Kidney epithelial cell (primary cell): ENCODE data around the gene RPS6KA2. TPM values are rescaled to one million over a fixed set of nuclear protein-coding genes. Genes with fewer than 3 reads are reported as not detected.

Experiments used
- DNase-seq: peaks from one replicate; pipeline ENCODE4 v3.0.0-alpha.2; 2010; ENCODE audit warnings: low read depth
- H3K27me3 ChIP-seq: 2 replicates; pipeline ENCODE4 v1.6.0; 2011; ENCODE audit warnings: low read length; ENCODE audit not compliant: control insufficient read depth, insufficient read depth
- H3K36me3 ChIP-seq: 2 replicates; pipeline ENCODE4 v1.5.1; 2011; ENCODE audit warnings: low read length; ENCODE audit not compliant: control insufficient read depth, insufficient read depth
- H3K4me3 ChIP-seq: 2 replicates; pipeline ENCODE4 v1.5.1; 2011; ENCODE audit warnings: low read depth, mild to moderate bottlenecking, control low read depth, low read length
- CTCF ChIP-seq: IDR thresholded peaks from 2 replicates; pipeline ENCODE4 v1.5.1; 2011; ENCODE audit warnings: mild to moderate bottlenecking, moderate library complexity, low read length, control low read depth, inconsistent platforms; ENCODE audit not compliant: insufficient read depth, poor library complexity, severe bottlenecking
- total RNA-seq: library from RNA; depleted of rRNA; stranded (reverse); fragments of >200 nt; gene quantifications from 2 replicates; pipeline ENCODE4 v1.2.3, GENCODE V29; 2015

Gene RPS6KA2
- total RNA-seq, 1 donor from 2014 or later: 51.9 TPM

GRCh38 chr6:166630462-166630861 lies 3.4 kb upstream of the RPS6KA2 start:
- TF ChIP-seq CTCF: no peak
- DNase-seq: no peak
- no peaks in the 10 kb centered on the region for H3K36me3 ChIP-seq
- no peaks in the 10 kb centered on the region for H3K27me3 ChIP-seq
- H3K4me3 ChIP-seq: no peak overlapping the region

- DNase-seq: no peak
- Histone ChIP-seq H3K27me3 (no peaks in the 10 kb centered on the region), H3K36me3 (no peaks in the 10 kb centered on the region), H3K4me3 (no peak overlapping the region)
- no peak for TF ChIP-seq CTCF
Measured at GRCh38 chr6:166629628-166630027, 2.6 kb upstream of the RPS6KA2 start.

DNA sequence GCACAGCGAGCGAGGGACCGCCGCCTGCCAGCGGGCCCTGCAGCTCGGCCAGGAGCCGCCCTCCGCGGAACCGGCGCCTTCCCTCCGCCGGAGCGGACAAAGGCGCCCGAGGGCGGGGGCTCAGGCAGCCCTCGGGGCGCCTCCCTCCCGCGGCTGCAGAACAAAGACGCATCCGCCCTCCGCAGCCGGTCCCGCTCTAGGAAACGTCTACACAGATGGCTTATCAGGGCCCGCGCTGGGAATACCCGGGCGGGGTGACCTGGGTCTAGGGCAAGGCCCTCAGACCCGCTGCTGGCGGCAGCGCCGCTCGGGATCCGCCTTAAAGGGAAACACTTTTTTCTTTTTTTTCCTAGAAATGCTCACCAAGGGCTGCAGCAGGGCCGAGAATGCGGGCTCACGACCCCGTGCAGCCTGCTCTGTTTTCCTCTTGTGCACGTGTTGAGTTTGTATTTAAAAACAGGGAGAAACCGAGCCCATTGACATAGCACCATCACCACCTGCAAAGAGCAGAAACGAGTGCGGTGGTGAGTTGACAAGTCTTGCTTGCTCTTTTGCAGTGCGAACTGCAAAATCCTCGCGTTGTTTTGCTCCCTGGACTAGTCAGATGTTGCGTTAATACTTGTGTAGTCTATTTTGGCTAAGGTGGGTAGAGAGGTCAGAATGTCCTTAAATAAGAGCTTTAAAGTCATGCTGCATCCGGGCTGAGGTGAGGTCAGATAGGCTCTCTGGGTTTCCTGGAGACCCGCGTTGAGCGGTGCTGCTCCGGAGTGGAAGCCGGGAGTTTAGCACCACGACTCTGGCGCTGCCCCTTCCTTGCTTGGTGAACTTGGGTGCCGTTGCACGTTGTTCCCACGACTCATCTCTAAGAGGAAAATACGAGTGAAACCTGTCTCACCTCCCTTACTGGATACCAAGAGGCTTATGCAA lies 1.1 kb upstream of the RPS6KA2 start:
- H3K4me3 ChIP-seq: peak overlapping the region; percentile 53
- no peak for DNase-seq
- H3K27me3 ChIP-seq: no peaks in the 10 kb centered on the region
- no peak for TF ChIP-seq CTCF
- H3K36me3 ChIP-seq: no peaks in the 10 kb centered on the region

- DNase-seq: no peak
- TF ChIP-seq CTCF: no peak
- no peaks in the 10 kb centered on the region for H3K27me3 ChIP-seq
- peak overlapping the region; percentile 66 for H3K4me3 ChIP-seq
- H3K36me3 ChIP-seq: no peaks in the 10 kb centered on the region
Measured at GRCh38 chr6:166626177-166627032, 646 bp downstream of the RPS6KA2 start.

DNA sequence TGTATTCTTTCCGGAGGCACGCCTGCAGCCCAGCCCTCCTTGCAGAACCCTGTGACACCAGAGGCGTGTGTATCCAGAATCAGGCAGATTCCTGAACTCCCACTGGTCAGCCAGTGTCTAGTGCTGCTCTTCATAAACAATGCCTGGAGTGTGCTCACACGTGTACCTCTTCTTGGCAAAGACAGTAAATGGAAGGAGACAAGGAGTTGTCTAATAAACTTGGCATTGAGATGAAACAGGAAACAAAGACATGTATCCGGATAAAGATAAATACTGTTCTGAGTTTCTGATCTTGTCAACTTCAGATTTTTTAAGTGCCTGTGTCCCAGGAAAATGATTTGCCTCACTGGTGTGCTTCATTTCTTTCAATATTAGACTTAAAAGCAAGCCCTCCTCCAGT lies 1.7 kb downstream of the RPS6KA2 start:
- no peak overlapping the region for H3K4me3 ChIP-seq
- DNase-seq: no peak

More for the DNA sequence above, 1.7 kb downstream of the RPS6KA2 start:
- H3K36me3 ChIP-seq: no peaks in the 10 kb centered on the region
- no peak for TF ChIP-seq CTCF
- no peaks in the 10 kb centered on the region for H3K27me3 ChIP-seq
